ENCODE measurements around the gene GMNC. TPM values are rescaled to one million over a fixed set of nuclear protein-coding genes. Genes with fewer than 3 reads are reported as not detected.

Gene GMNC
- total RNA-seq (2022; extraction: Qiagen RNA extraction; ENCODE audit: low read depth): not detected in 5 replicates

DNA sequence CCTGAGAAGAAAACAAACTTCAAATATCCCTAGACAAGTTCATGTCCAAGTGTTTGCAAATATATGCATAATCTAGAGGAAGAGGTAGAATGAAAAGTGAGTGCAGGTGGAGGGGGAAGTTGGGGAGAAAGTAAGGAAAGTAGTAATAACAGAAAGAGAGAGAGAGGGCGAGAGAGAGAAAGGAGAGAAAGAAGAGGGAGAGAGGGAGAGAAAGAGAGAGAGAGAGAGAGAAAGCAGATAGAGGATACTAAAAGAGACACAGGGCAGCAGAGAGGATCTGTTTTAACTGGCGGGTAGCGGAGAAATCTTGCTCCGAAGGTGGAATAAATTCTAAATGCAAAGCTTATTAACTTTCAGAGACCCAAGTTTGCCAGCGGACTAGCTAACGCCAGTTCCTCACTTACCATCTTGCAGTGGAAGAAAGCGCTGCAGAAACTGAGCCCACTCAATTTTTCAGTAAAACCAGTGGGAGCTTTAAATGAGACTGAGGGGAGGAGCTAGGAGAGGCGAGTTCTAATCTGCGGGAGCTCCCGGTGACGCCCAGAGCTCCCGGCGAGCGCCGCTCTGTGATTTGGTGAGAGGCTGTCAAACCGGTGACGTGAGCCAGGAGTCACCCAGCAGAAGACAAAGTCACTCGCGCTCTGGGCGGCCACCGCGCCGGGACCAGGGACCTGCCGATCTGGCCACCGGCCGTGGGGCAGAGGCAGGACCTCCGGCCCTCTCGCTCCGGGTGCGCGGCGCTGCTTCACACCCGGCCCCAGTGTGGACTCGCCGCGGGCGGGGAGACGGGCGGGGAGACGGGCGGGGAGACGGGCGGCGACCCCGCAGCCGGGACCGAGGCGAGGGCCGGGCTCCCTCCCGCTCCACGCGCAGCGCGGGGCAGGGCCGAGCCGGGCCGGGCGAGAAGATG is at the start of gene GMNC:
GMNC (minus strand) TSS at position 486 of the 910 bp plus-strand sequence; CDS start at position 407, 79 bp downstream.

Measured in A549 treated with GW870086 at 1 μM for 4 hours (cell line).